Stimulated activated CD4-positive, alpha-beta T cell treated with anti-CD3 and anti-CD28 coated beads, Interleukin-12 subunit alpha, Interleukin-12 subunit beta, amount 100 ng/mL, for 24 hours (primary cell): ENCODE results near the gene PRLR.
"Not testable (repeated sequence)": the region's sequence is repeated elsewhere in the genome, so short reads cannot be mapped to it uniquely, and the experiment has no call there.

ENCODE experiments used
- DNase-seq, 2 experiments: peaks; one replicate each; pipeline ENCODE4 v3.0.0-alpha.2; 2020; ENCODE audit warnings: low read depth in 2 of 2

The PRLR gene

DNA sequence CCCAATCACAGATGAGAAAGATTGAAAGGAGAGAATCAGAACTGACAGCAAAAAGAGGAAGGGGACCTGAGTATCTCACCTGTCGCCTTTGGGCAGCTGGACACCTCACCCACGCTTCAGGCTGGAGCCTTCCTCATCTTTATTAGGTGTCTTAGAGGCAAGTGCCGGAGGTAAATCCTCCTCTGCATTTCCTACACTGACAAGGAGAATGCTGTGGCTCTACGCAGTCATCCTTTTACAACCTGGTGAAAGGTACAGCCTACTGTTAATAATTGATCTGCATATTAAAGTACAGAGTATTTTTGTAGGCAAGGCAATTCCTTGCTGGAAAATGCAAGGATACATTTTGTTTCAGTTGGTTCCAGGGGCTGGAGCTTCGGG lies 34.8 kb downstream of the PRLR start:
- no peak for DNase-seq

DNA sequence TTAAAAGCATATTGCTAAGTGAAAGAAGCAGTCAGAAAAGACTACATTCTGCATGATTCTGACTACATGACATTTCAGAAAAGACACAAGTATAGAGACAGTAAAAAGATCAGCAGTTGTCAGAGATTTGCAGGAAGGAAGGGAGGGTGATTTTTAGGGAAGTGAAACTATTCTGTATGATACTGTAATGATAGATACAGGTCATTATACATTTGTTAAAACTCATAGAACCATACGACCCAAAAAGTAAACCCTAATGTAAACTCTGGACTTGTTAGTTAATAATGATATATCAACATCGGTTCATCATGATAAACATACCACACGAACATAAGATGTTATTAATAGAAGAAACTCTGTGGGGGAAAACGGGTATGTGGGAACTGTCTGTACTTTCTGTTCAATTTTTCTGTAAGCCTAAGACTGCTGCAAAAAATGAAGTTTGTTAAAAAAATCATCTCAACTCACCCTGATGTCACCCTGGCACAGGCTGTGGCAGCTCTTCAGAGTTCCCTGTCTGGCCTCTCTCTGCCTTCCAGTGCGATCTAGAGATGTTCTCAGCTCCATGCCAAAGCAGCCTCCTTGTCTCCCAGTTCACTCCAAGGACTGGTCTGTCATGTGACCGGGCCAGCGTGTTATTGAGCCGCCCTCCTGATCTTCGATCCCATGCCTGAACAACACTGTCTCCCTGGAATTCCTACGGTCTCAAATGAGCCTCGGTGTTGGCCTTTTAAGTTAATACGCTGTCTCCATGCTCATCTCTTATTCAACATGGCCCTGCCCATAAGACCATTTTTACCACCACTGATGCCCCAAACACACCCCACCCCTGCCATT lies 35.4 kb downstream of the PRLR start:
- DNase-seq: no peak

DNA sequence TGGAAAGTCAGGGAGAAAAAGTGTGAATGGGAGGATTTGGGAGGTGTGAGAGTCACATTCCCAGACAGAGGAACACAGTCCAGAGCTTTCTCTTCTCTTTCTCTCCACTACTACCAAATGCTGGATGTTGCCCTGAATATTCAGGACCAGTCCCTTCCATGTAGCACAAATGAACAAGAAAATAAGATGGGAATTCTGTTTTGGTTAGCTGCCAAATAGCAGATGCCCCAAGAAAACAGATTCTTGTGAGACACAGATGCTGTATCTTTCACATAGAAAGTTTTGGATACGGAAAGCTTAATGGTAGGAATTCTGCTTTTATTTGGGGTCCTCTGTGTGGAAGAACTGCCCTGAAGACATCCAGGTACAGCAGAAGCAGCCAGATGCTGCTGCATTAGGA lies 37.8 kb downstream of the PRLR start:
- DNase-seq: no peak

DNA sequence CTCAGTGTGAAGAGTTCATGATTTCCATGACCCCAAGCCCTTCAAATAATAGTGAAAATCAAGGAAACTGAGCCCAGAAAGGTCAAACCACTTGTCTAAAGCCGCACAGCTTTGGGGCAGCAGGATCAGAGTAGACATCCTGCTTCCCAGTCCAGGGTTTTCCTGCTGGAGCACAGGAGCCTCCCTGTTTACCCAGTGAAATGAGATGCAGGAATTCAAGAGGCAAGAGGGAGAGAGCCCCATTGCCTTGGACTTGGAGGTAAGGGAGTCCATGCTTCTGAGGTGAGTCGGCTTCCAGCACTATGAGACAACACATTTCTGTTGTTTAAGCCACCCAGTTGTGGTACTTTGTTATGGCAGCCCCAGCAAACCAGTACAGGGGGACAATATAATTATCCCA lies 40.5 kb downstream of the PRLR start:
- not testable (repeated sequence) for DNase-seq

DNA sequence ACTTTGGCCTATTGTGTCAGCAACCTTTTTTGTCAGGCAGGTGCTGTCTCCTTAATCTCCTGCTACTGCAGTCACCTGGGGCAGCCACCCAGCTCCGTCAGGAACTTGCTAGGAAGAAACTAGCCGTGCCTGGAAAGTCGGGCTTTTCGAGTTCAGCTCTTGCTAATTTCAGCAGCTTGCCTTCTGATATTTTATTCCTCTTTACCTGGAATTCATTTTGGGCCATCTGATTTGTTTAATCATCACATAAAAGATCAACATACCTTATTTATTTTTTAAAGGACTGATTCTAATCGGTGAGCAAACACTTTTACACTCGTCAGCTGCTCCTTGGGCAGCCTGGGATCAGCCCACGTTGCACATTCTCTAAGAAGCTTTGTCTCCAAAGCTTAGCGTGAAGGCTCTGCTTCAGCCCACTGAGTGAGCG lies 42.2 kb downstream of the PRLR start:
- no peak for DNase-seq

- DNase-seq: not testable (repeated sequence)
Observed at GRCh38 chr5:35187621-35188020, 42.7 kb downstream of the PRLR start.

DNA sequence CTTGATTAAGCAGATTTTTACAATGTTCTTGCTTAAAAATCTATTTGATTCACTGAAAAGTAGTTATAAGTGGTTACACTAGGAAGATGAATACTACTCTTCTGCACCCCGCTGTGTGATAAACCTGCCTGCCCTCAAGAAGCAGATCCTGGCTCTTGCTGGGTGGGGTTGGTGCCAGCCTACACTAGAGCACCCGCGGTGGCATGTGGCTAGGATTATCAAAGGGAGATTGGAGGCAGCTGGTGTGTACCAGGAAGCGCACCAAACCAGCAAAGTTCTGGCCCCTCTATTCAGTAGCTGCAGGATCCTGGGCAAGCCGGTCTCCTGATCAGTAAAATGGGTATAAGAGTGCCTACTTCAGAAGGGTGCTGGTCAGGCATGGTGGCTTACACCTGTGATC lies 43.5 kb downstream of the PRLR start:
- no peak for DNase-seq

DNA sequence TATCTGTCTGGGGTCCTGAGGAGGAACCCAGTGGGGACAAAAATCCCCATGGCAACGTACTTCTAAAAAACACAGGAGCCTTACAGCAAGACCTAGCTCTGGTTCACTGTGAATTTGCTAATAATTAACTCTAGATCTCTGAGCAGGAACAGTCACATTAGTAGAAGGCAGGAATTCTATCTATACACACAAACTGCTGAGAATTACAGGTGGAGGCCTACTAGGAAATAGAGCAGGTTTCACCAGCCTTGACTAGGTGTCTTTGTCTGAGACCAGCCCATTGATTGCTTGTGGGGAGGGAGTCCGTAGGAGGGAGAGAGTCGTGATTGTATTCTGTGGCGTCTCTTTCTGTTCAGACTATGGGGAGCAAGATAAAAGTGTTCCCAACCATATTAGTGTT lies 44.8 kb downstream of the PRLR start:
- DNase-seq: no peak

- DNase-seq: no peak
Observed at GRCh38 chr5:35183556-35183955, 46.7 kb downstream of the PRLR start.

- peak in 1 of 2 experiments; percentile 11 for DNase-seq
Observed at GRCh38 chr5:35182910-35183535, 47.3 kb downstream of the PRLR start.

DNA sequence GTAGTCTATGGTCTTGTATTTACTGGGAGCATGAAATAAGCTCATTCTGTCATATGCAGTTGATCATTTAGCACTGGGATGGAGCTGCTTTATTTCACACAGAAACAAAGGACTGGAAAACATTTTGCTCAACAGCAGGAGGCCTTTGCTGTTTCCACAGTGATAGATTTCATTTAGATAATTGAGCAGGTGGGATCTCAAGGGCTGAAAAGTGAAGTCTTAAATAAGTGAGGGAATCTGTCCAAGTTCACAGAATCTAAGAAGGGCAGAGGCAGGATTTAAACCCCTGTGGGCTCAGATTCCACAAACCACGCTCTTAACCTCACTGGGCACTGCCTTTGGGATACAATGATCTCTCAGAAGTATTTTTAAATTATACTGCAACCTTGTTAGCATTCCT lies 47.8 kb downstream of the PRLR start:
- no peak for DNase-seq

DNA sequence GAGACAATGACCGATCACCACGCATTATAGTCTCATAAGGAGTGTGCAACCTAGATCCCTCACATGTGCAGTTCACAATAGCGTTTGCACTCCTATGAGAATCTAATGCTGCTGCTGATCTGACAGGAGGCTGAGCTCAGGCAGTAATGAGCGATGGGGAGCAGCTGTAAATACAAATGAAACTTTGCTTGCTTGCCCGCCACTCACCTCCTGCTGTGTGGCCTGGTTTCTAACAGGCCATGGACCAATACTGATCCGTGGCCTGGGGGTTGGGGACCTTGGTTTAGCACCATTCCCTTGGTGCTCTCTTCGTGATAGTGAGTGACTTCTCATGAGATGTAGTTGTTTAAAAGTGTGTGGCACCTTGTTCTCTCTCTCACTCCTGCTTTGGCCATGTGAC lies 50.2 kb downstream of the PRLR start:
- DNase-seq: no peak

DNA sequence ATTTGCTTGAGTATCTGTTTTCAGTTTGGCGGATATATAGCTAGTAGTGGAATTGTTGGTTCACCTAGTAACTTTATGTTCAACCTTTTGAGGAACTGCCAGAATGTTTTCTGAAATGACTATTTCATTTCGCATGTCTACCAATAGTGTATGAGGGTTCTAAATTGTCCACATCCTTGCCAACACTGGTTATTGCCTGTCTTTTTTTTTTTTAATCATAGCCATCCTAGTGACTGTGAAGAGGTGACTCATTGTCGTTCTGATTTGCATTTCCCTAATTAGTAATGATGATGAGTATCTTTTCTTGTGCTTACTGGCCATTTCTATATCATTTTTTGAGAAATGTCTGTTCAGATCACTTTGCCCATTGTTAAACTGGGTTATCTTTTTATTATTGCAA lies 52.5 kb downstream of the PRLR start:
- no peak for DNase-seq

GRCh38 chr5:35172533-35172932 lies 57.8 kb downstream of the PRLR start:
- no peak for DNase-seq

DNA sequence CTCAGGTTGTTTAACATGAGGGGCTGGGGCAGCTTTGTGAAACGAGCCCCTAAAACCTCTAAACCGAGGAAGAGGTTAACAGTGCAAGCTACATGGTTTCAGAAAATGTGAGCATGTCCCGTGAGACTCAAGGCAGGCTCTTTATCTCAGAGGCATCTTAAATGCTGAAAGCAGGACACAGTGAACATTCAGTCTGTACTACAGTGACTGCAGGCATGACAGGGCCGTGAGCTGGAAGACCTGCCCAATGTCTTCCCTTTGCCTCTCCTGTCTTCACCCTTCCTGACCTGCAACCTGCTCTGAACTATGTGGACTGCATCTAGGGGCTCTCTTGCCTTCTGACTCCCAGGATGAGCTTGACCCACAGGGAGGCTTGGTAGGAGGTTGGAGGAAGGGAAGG lies 58.3 kb downstream of the PRLR start:
- DNase-seq: no peak

GRCh38 chr5:35171078-35171477 lies 59.2 kb downstream of the PRLR start:
- DNase-seq: no peak

- no peak for DNase-seq
Observed at GRCh38 chr5:35166043-35166442, 64.2 kb downstream of the PRLR start.

DNA sequence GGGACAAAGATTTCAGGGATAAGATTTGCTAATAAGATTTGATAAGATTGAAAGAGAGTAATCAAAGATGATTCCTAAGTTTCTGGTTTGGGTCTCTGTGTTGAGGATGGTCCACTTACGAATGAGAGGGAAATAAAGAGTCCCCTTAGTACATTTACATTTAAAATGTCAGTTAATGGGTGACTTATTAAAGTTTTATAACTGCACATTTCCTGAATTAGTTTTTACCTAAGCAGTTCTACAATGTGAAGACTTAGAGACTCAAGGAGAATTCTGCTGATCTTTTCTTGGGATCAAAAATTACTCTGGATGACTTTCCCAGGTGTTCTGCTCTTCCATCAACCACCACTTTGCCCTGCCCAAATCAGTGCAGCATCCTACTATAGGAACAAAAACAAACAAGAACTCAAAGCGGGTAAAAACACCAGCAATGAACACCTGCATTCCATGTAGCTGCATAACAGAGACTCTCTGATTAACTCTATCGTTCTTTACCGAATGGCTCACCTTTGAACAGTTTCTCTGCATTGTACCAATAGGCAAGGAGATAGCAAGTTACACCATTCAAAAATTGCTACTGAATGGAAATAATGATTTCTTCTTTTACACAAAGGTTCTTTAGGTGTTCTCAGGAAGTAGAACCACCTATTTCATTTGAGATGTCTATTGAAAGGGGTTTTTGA lies 65.3 kb downstream of the PRLR start:
- DNase-seq: no peak

- DNase-seq: no peak
Observed at GRCh38 chr5:35163710-35164033, 66.6 kb downstream of the PRLR start.

DNA sequence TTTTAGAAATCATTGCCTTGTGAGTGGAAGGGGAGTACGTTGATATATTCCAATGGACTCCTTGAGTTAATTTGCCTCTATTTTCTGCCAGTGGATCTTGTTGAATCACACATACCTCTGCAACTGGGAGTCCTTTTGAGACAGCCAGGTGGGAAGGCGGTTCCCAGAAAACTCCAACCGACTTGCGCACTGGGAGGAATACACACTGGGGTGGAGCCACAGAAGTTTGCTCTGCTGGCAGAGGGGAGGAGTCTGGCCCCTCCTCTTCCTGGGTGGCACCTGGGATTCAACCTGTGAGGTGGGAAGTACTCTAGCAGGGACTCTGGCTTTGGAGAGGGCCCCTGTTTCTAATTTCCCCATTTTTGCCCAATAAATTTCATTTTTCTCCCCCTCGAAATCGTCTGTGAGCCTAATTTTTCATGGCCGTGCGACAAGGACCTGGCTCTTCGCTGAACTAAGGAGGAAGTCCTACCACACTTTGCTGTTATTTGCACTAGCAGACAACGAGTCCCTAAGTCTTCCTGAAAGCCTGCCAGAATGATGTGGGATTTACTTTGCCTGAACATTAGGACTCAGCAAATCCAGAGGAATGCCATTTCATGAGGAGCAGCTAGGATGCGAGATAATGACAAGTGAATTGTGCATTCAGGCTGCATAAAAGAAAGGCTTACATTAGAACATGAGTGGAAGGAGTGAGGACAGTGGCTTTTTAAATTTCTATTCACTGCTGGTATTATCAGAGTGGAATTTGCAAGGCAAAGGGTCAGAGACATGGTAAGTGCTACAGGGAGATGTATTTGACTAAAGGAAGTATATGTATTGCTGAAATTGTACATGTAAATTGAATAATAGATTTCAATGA lies 67.2 kb downstream of the PRLR start:
- no peak for DNase-seq

DNA sequence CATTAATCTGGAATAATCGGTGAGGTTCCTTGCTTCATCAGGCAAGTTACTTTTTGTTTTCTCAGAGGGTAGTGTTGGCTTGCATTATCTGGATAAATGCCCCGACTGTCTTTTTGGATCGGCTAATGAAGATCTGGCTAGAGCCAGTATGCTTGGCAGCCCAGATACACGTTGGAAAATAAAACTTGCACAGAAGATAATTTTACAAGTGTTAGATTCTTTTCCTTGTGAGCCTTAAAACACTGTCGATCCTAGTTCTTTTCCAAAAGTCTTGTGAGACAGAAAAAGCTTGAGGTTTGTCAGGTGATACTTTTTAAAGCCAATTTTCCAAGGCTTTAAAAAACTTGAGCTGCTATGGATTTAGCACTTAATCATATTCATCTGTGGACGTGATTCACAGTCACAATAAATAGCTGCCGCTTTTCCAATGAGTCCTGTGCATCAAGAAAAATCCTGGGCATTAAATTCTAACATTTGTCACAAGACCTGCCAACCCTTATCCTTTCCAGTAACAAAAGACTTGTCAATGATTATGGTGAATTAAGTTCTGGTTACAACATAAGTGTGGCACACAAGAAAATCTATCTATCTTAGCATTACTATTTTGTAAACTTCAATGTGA lies 68.5 kb downstream of the PRLR start:
- DNase-seq: no peak
